Measurements from ENCODE around the gene KRTAP5-6.

KRTAP5-6 gene

GRCh38 chr11:1696608-1697570 is at the start of gene KRTAP5-6:
Gene KRTAP5-6 (plus strand): TSS chr11:1697195. CDS start chr11:1697246, 51 bp downstream.
- H3K9me3 ChIP-seq (ENCODE audit: control insufficient read depth in 1 of 2, low read length in 2 of 2): no peaks in the 10 kb centered on the region
- H3K27ac ChIP-seq (ENCODE audit: low read length): no peak within 1 kb of the TSS
- H3K36me3 ChIP-seq (ENCODE audit: control insufficient read depth in 1 of 2, insufficient read depth in 2 of 2, low read length in 2 of 2): no peaks in the 10 kb centered on the region
- no peaks in the 10 kb centered on the region for H3K27me3 ChIP-seq (ENCODE audit: low read depth, low read length)
- no peak within 1 kb of the TSS for H3K4me3 ChIP-seq (ENCODE audit: low read depth in 1 of 2, low read length in 2 of 2)
- H3K4me1 ChIP-seq (ENCODE audit: control insufficient read depth in 1 of 2, insufficient read depth in 2 of 2, low read length in 2 of 2): peaks cover 3 to 11% of the 10 kb centered on the region in 2 donors

DNA sequence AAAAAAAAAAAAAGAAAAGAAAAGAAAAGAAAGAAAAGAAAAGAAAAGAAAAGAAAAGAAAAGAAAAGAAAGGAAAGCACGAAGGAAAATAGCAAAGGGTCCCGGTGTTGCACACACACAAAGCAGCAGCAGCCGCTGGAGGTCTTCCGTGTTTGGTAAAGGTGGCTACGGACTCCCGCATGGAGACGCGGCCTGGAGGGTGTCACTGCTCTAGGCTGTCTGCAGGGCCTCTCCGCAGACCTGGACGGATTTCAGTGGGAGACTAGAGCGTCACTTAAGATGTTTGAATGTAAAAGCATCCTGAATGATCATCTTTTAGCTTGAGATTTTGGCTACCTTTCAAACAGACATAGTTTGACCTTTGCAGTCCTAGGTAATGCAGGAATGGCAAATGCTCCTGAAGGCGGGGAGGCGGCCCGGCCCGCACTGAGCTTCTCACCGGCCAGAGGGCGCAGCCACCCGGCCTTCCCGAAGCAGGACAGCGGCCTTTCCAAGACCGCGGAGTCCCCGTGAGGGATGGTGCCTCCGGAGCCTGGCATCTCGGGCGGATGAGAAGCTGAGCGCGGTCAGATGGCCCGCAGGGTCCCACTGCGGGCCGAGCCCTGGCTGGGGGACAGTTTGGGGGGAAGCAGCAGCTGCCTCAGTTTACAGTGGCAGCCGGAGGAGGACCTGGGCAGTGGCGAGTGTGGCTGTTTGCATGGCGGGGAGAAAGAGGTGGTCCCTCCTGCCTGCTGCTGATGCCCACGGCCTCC is 48.9 kb upstream of the KRTAP5-6 start:
- Histone ChIP-seq H3K27me3 (ENCODE audit: low read depth, low read length) (no peaks in the 10 kb centered on the region), H3K36me3 (ENCODE audit: control insufficient read depth in 1 of 2, insufficient read depth in 2 of 2, low read length in 2 of 2) (no peaks in the 10 kb centered on the region), H3K4me1 (ENCODE audit: control insufficient read depth in 1 of 2, insufficient read depth in 2 of 2, low read length in 2 of 2) (peaks cover 0 to 4% of the 10 kb centered on the region in 2 donors), H3K27ac (ENCODE audit: low read length) (no peak overlapping the region), H3K4me3 (ENCODE audit: low read depth in 1 of 2, low read length in 2 of 2) (no peak overlapping the region), H3K9me3 (ENCODE audit: control insufficient read depth in 1 of 2, low read length in 2 of 2) (no peaks in the 10 kb centered on the region)

GRCh38 chr11:1648653-1649420 is 48.2 kb upstream of the KRTAP5-6 start:
- H3K4me1 ChIP-seq (ENCODE audit: control insufficient read depth in 1 of 2, insufficient read depth in 2 of 2, low read length in 2 of 2): peaks cover 0 to 6% of the 10 kb centered on the region in 2 donors
- H3K27me3 ChIP-seq (ENCODE audit: low read depth, low read length): no peaks in the 10 kb centered on the region
- H3K27ac ChIP-seq (ENCODE audit: low read length): no peak overlapping the region
- no peaks in the 10 kb centered on the region for H3K9me3 ChIP-seq (ENCODE audit: control insufficient read depth in 1 of 2, low read length in 2 of 2)
- H3K4me3 ChIP-seq (ENCODE audit: low read depth in 1 of 2, low read length in 2 of 2): no peak overlapping the region
- no peaks in the 10 kb centered on the region for H3K36me3 ChIP-seq (ENCODE audit: control insufficient read depth in 1 of 2, insufficient read depth in 2 of 2, low read length in 2 of 2)

- Histone ChIP-seq H3K9me3 (ENCODE audit: control insufficient read depth in 1 of 2, low read length in 2 of 2) (no peaks in the 10 kb centered on the region), H3K36me3 (ENCODE audit: control insufficient read depth in 1 of 2, insufficient read depth in 2 of 2, low read length in 2 of 2) (no peaks in the 10 kb centered on the region), H3K27me3 (ENCODE audit: low read depth, low read length) (no peaks in the 10 kb centered on the region), H3K4me1 (ENCODE audit: control insufficient read depth in 1 of 2, insufficient read depth in 2 of 2, low read length in 2 of 2) (peaks cover 0 to 6% of the 10 kb centered on the region in 2 donors), H3K4me3 (ENCODE audit: low read depth in 1 of 2, low read length in 2 of 2) (no peak overlapping the region), H3K27ac (ENCODE audit: low read length) (no peak overlapping the region)
Observed at GRCh38 chr11:1650034-1650917, 46.7 kb upstream of the KRTAP5-6 start.

GRCh38 chr11:1650918-1651262 is 46.1 kb upstream of the KRTAP5-6 start:
- Histone ChIP-seq H3K9me3 (ENCODE audit: control insufficient read depth in 1 of 2, low read length in 2 of 2) (no peaks in the 10 kb centered on the region), H3K27ac (ENCODE audit: low read length) (no peak overlapping the region), H3K4me1 (ENCODE audit: control insufficient read depth in 1 of 2, insufficient read depth in 2 of 2, low read length in 2 of 2) (peaks cover 0 to 6% of the 10 kb centered on the region in 2 donors), H3K27me3 (ENCODE audit: low read depth, low read length) (no peaks in the 10 kb centered on the region), H3K36me3 (ENCODE audit: control insufficient read depth in 1 of 2, insufficient read depth in 2 of 2, low read length in 2 of 2) (no peaks in the 10 kb centered on the region), H3K4me3 (ENCODE audit: low read depth in 1 of 2, low read length in 2 of 2) (no peak overlapping the region)

- no peaks in the 10 kb centered on the region for H3K27me3 ChIP-seq (ENCODE audit: low read depth, low read length)
- H3K4me1 ChIP-seq (ENCODE audit: control insufficient read depth in 1 of 2, insufficient read depth in 2 of 2, low read length in 2 of 2): peaks cover 0 to 6% of the 10 kb centered on the region in 2 donors
- H3K27ac ChIP-seq (ENCODE audit: low read length): no peak overlapping the region
- H3K36me3 ChIP-seq (ENCODE audit: control insufficient read depth in 1 of 2, insufficient read depth in 2 of 2, low read length in 2 of 2): no peaks in the 10 kb centered on the region
- no peaks in the 10 kb centered on the region for H3K9me3 ChIP-seq (ENCODE audit: control insufficient read depth in 1 of 2, low read length in 2 of 2)
- no peak overlapping the region for H3K4me3 ChIP-seq (ENCODE audit: low read depth in 1 of 2, low read length in 2 of 2)
Observed at GRCh38 chr11:1651411-1651980, 45.5 kb upstream of the KRTAP5-6 start.

GRCh38 chr11:1652026-1652425 is 45.0 kb upstream of the KRTAP5-6 start:
- Histone ChIP-seq H3K9me3 (ENCODE audit: control insufficient read depth in 1 of 2, low read length in 2 of 2) (no peaks in the 10 kb centered on the region), H3K4me1 (ENCODE audit: control insufficient read depth in 1 of 2, insufficient read depth in 2 of 2, low read length in 2 of 2) (peaks cover 0 to 6% of the 10 kb centered on the region in 2 donors), H3K4me3 (ENCODE audit: low read depth in 1 of 2, low read length in 2 of 2) (no peak overlapping the region), H3K36me3 (ENCODE audit: control insufficient read depth in 1 of 2, insufficient read depth in 2 of 2, low read length in 2 of 2) (no peaks in the 10 kb centered on the region), H3K27ac (ENCODE audit: low read length) (no peak overlapping the region), H3K27me3 (ENCODE audit: low read depth, low read length) (no peaks in the 10 kb centered on the region)

GRCh38 chr11:1652442-1652770 is 44.6 kb upstream of the KRTAP5-6 start:
- Histone ChIP-seq H3K4me1 (ENCODE audit: control insufficient read depth in 1 of 2, insufficient read depth in 2 of 2, low read length in 2 of 2) (peaks cover 0 to 6% of the 10 kb centered on the region in 2 donors), H3K36me3 (ENCODE audit: control insufficient read depth in 1 of 2, insufficient read depth in 2 of 2, low read length in 2 of 2) (no peaks in the 10 kb centered on the region), H3K9me3 (ENCODE audit: control insufficient read depth in 1 of 2, low read length in 2 of 2) (no peaks in the 10 kb centered on the region), H3K27me3 (ENCODE audit: low read depth, low read length) (no peaks in the 10 kb centered on the region), H3K27ac (ENCODE audit: low read length) (no peak overlapping the region), H3K4me3 (ENCODE audit: low read depth in 1 of 2, low read length in 2 of 2) (no peak overlapping the region)

- Histone ChIP-seq H3K36me3 (ENCODE audit: control insufficient read depth in 1 of 2, insufficient read depth in 2 of 2, low read length in 2 of 2) (no peaks in the 10 kb centered on the region), H3K4me3 (ENCODE audit: low read depth in 1 of 2, low read length in 2 of 2) (no peak overlapping the region), H3K4me1 (ENCODE audit: control insufficient read depth in 1 of 2, insufficient read depth in 2 of 2, low read length in 2 of 2) (peaks cover 0 to 6% of the 10 kb centered on the region in 2 donors), H3K9me3 (ENCODE audit: control insufficient read depth in 1 of 2, low read length in 2 of 2) (no peaks in the 10 kb centered on the region), H3K27ac (ENCODE audit: low read length) (no peak overlapping the region), H3K27me3 (ENCODE audit: low read depth, low read length) (no peaks in the 10 kb centered on the region)
Observed at GRCh38 chr11:1652771-1653540, 44.0 kb upstream of the KRTAP5-6 start.
